AG09309 (cell line): Measurements from ENCODE around the gene BOC.

Experiments used
- DNase-seq: peaks from one replicate; pipeline ENCODE4 v3.0.0-alpha.2; 2010; ENCODE audit warnings: low read depth
- H3K4me3 ChIP-seq: 2 replicates; pipeline ENCODE4 v1.5.1; 2011; ENCODE audit warnings: mild to moderate bottlenecking, low read depth, low read length, moderate library complexity; ENCODE audit not compliant: control insufficient read depth
- TF ChIP-seq, protein P1 (sequence below): IDR thresholded peaks from 2 replicates; pipeline ENCODE4 v1.5.1; 2011; ENCODE audit warnings: mild to moderate bottlenecking, low read depth, low read length, inconsistent platforms; ENCODE audit not compliant: insufficient read depth, control insufficient read depth; ENCODE audit errors: missing control alignments

Gene BOC

DNA sequence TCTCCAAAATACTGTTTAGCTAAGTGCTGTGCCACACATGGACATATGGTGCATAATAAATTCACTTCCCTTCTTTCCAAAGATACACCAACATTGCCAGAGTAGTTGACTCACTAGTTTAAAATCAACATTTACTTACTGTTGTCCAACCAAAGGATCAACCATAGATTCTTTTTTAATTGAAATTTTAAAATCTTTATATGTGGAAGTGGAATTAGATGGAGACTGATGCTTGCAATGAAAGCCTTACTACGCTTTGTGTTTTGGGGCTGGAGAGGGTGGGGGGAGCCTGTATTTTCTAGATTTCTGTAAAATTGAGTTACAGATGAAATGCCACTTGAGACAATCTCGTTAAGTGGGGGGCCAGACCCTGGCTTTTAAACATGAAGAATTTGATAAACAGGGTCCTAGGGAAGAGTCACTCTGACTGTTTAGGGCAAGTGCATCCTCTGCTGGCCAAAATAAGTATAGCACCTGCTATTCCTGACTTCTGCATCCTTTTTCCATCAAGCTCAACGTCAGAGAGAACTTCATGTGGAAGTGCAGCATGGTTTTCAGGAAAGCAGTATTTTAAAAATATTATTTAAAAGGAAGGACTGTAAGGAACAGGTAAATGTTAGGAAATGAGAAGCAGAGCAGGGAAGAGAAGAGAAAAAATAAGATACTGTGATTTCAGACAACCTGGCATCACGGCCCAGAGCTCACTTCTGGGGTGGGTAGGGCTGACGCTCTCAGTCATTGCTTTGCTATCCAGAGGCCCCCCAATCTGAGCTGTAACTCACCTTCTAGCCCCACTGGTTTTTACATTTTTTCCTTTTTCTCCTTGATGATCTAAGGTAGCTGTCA is 76.7 kb downstream of the BOC start:
- DNase-seq: peak; percentile 31
- TF ChIP-seq, protein P1, sequence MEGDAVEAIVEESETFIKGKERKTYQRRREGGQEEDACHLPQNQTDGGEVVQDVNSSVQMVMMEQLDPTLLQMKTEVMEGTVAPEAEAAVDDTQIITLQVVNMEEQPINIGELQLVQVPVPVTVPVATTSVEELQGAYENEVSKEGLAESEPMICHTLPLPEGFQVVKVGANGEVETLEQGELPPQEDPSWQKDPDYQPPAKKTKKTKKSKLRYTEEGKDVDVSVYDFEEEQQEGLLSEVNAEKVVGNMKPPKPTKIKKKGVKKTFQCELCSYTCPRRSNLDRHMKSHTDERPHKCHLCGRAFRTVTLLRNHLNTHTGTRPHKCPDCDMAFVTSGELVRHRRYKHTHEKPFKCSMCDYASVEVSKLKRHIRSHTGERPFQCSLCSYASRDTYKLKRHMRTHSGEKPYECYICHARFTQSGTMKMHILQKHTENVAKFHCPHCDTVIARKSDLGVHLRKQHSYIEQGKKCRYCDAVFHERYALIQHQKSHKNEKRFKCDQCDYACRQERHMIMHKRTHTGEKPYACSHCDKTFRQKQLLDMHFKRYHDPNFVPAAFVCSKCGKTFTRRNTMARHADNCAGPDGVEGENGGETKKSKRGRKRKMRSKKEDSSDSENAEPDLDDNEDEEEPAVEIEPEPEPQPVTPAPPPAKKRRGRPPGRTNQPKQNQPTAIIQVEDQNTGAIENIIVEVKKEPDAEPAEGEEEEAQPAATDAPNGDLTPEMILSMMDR: peak; percentile 99

DNA sequence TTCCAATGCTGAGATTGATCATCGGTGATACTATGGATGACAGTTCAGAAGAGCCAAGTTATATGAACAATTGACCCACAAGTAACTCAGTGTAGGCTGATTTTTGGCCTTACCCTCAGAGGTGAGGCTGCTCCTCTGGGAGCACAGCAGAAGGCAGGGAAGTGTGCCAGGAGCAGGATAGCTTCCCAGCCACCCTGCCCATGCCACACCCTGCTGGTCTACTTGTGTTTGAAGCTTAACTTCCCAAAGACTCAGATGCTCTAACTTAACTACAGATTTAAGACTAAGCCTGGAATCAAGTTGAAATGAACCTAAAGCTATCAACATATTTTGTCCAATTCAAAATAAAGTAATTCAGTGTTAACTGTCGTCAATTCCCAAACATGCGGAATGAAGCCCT is 77.5 kb downstream of the BOC start:
- TF ChIP-seq, protein P1: no peak
- DNase-seq: no peak
- H3K4me3 ChIP-seq: no peak overlapping the region

More for the DNA sequence above, 76.7 kb downstream of the BOC start:
- no peak overlapping the region for H3K4me3 ChIP-seq

DNA sequence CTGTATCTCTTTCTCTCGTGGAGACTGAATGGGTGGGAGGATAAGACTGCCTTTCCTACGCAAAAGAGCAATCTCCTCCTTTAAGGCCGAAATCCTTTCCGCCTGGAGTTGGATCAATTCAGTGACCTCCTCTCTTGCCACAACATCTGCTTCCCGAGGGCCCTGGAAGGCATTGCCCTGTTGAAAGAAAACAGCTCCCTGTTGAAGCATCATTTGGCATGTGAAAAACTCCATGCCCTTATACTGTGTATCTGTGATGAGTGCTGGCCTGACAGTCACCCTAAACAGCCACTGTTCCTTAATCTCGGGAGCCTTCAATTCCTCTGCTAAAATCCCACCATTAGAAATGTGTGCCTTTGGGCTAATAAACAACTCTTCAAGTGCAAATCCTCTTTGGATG is 80.2 kb downstream of the BOC start:
- TF ChIP-seq, protein P1: no peak
- DNase-seq: no peak
- H3K4me3 ChIP-seq: no peak overlapping the region

DNA sequence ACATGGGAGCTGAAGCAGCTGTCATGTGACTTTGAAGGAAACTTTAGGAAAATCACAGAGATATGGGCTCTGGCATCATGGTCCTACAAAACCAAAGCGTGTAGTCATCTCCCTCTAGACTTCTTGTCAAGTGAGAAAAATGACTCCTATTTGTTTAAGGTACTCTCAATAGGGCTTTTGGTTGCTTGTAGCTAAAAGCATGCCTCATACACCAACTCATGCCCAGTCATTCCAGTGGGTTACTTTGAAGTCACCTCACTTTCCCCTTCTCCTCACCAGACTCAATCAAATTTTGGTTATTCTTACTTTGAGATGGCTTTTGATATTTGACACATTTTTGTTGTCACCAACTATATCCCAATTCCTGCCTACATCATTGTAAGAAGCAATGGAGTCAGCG is 81.6 kb downstream of the BOC start:
- DNase-seq: no peak
- H3K4me3 ChIP-seq: no peak overlapping the region
- TF ChIP-seq, protein P1: no peak

DNA sequence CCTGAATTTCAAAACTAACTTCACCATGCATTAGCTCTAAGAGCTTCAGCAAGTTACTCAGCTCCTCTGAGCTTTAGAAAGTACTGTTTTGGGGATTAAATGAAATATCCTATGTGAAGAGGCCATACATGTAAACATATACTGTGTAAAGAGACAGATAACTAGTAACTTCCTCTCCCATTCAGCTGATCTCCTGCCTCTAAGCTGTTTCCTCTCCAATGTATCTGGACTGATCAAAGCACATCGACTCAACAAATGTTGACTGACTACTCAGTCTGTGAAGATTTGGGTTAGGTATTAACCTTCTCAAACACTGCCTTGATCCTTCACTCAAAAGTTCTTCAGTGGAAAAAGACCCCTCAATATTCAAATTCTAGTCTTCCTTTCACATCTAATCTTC is 82.0 kb downstream of the BOC start:
- DNase-seq: no peak
- no peak overlapping the region for H3K4me3 ChIP-seq
- TF ChIP-seq, protein P1: no peak

DNA sequence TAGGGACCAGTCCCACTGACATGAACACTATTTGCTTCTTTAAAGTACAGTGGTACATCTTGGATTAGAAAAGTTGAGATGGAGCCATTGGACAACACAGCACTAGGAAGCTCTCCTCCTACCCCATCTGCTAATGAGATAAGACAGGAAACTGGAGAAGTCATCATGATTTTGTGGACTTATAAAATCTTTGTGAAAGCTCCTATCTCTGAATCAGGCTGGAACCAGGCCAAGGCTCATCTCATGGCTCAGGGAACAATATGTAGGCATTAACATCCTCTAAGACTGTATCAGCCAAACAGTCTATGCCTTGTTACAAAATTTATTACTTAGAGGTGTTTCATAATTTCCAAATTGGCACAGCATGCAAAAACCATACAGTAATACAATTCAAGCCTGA is 84.1 kb downstream of the BOC start:
- TF ChIP-seq, protein P1: no peak
- no peak overlapping the region for H3K4me3 ChIP-seq
- DNase-seq: no peak
